HG02759 (cell line): Measurements from ENCODE around the gene GFPT2.
A peak's percentile ranks its signal among the peaks of the same experiment; 100 is the strongest.

ENCODE experiments used
- ATAC-seq: cut with Tn5 transposase; IDR thresholded peaks from one replicate; pipeline ENCODE4 v1.9.1; 2021; ENCODE audit warnings: mild to moderate bottlenecking, moderate library complexity; ENCODE audit not compliant: unreplicated experiment

GFPT2 gene

GRCh38 chr5:180352116-180353047 is 754 bp downstream of the GFPT2 start:
- ATAC-seq: peak; percentile 16

- no peak for ATAC-seq
These were observed 2.2 kb downstream of the GFPT2 start for GRCh38 chr5:180350711-180351465.

- no peak for ATAC-seq
These were observed 2.8 kb downstream of the GFPT2 start for GRCh38 chr5:180350296-180350695.

- ATAC-seq: no peak
These were observed 3.7 kb downstream of the GFPT2 start for GRCh38 chr5:180349391-180349790.

- no peak for ATAC-seq
These were observed 4.8 kb downstream of the GFPT2 start for GRCh38 chr5:180348336-180348735.

GRCh38 chr5:180347702-180348101 is 5.4 kb downstream of the GFPT2 start:
- no peak for ATAC-seq

- no peak for ATAC-seq
These were observed 6.8 kb downstream of the GFPT2 start for GRCh38 chr5:180346358-180346757.

GRCh38 chr5:180345781-180346180 is 7.4 kb downstream of the GFPT2 start:
- ATAC-seq: no peak

- ATAC-seq: no peak
These were observed 8.0 kb downstream of the GFPT2 start for GRCh38 chr5:180345186-180345585.

- no peak for ATAC-seq
These were observed 8.5 kb downstream of the GFPT2 start for GRCh38 chr5:180344696-180344999.

GRCh38 chr5:180343831-180344695 is 9.1 kb downstream of the GFPT2 start:
- ATAC-seq: no peak

GRCh38 chr5:180343110-180343830 is 9.9 kb downstream of the GFPT2 start:
- no peak for ATAC-seq

- no peak for ATAC-seq
These were observed 11.5 kb downstream of the GFPT2 start for GRCh38 chr5:180341595-180341994.

- ATAC-seq: no peak
These were observed 12.3 kb downstream of the GFPT2 start for GRCh38 chr5:180340856-180341255.

- ATAC-seq: no peak
These were observed 13.5 kb downstream of the GFPT2 start for GRCh38 chr5:180339583-180340183.

GRCh38 chr5:180338001-180338707 is 15.0 kb downstream of the GFPT2 start:
- ATAC-seq: no peak

- no peak for ATAC-seq
These were observed 16.7 kb downstream of the GFPT2 start for GRCh38 chr5:180336234-180337020.

- ATAC-seq: no peak
These were observed 17.4 kb downstream of the GFPT2 start for GRCh38 chr5:180335614-180336233.
